HG03135 (cell line): ENCODE measurements around the gene CBX7.

Source experiments
- ATAC-seq: cut with Tn5 transposase; IDR thresholded peaks from one replicate; pipeline ENCODE4 v1.9.1; 2021; ENCODE audit warnings: mild to moderate bottlenecking, moderate library complexity; ENCODE audit not compliant: unreplicated experiment

The CBX7 gene

GRCh38 chr22:39094717-39095389 lies 57.6 kb downstream of the CBX7 start:
- ATAC-seq: no peak

GRCh38 chr22:39092111-39092862 lies 60.2 kb downstream of the CBX7 start:
- no peak for ATAC-seq

- ATAC-seq: no peak
These were observed 61.1 kb downstream of the CBX7 start for GRCh38 chr22:39091126-39092081.

- no peak for ATAC-seq
These were observed 61.9 kb downstream of the CBX7 start for GRCh38 chr22:39090426-39091064.

GRCh38 chr22:39089928-39090327 lies 62.6 kb downstream of the CBX7 start:
- ATAC-seq: no peak

- ATAC-seq: no peak
These were observed 63.8 kb downstream of the CBX7 start for GRCh38 chr22:39088685-39089032.

- no peak for ATAC-seq
These were observed 64.4 kb downstream of the CBX7 start for GRCh38 chr22:39087881-39088684.

- ATAC-seq: no peak
These were observed 65.4 kb downstream of the CBX7 start for GRCh38 chr22:39087098-39087497.

- ATAC-seq: no peak
These were observed 67.8 kb downstream of the CBX7 start for GRCh38 chr22:39084666-39085065.

GRCh38 chr22:39083212-39084165 lies 69.0 kb downstream of the CBX7 start:
- ATAC-seq: no peak

- ATAC-seq: no peak
These were observed 70.9 kb downstream of the CBX7 start for GRCh38 chr22:39081598-39081997.

- no peak for ATAC-seq
These were observed 71.5 kb downstream of the CBX7 start for GRCh38 chr22:39081016-39081415.
